ENCODE results near the gene PLEKHG3.

- TF ChIP-seq ZNF670 (CRISPR knock-in tag; IDR thresholded peaks at IDR 0.05; ENCODE audit: borderline replicate concordance) (no peak), ZNF232 (CRISPR knock-in tag; IDR thresholded peaks at IDR 0.05; ENCODE audit: borderline replicate concordance) (no peak), ZNF274 (CRISPR knock-in tag; IDR thresholded peaks at IDR 0.05) (no peak), ZKSCAN1 (IDR thresholded peaks at IDR 0.05; ENCODE audit: low read length) (no peak), ZFP41 (CRISPR knock-in tag; IDR thresholded peaks at IDR 0.05; ENCODE audit: borderline replicate concordance) (no peak), CC2D1A (CRISPR knock-in tag; IDR thresholded peaks at IDR 0.05) (no peak), NRL (CRISPR knock-in tag; IDR thresholded peaks at IDR 0.05; ENCODE audit: borderline replicate concordance) (no peak), EP300 (IDR thresholded peaks at IDR 0.05; ENCODE audit: low read depth in 2 of 2, low read length in 2 of 2) (no peak), EP300 (CRISPR knock-in tag; IDR thresholded peaks at IDR 0.05; ENCODE audit: borderline replicate concordance) (no peak)
- TF ChIP-seq, protein P1, sequence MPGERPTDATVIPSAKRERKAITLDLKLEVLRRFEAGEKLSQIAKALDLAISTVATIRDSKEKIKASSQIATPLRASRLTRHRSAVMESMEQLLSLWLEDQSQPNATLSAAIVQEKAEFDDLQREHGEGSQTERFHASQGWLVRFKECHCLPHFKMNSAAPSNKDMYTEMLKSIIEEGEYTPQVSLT (CRISPR knock-in tag; IDR thresholded peaks at IDR 0.05; ENCODE audit: borderline replicate concordance, low read depth): no peak
These were observed 30.9 kb upstream of the PLEKHG3 start for GRCh38 chr14:64673316-64673715.
